HEK293T (cell line): ENCODE results near the gene PLGRKT.
"Not testable (repeated sequence)": the region's sequence is repeated elsewhere in the genome, so short reads cannot be mapped to it uniquely, and the experiment has no call there.

Experiments used
- CTCF ChIA-PET: fragments of 350-600 bp; formaldehyde crosslinking; extraction: SDS; loops from one replicate; lab custom pipeline; 2021; ENCODE audit warnings: antibody characterized with exemption, inconsistent platforms; lab: Yijun Ruan, JAX
- POLR2A ChIA-PET: fragments of 350-600 bp; formaldehyde crosslinking; extraction: SDS; loops from one replicate; lab custom pipeline; 2020; ENCODE audit warnings: antibody characterized with exemption, inconsistent platforms; lab: Yijun Ruan, JAX
- DNase-seq: peaks from one replicate; pipeline ENCODE4 v3.0.0; 2012; ENCODE audit warnings: mixed read lengths; ENCODE audit errors: extremely low spot score
- ARNT ChIP-seq: fragments of 450-650 bp; IDR thresholded peaks from 2 replicates; pipeline ENCODE4 v1.6.1; 2017; ENCODE audit warnings: mild to moderate bottlenecking
- BHLHE40 ChIP-seq: fragments of 450-650 bp; IDR thresholded peaks from 2 replicates; pipeline ENCODE4 v1.6.1; 2016; ENCODE audit warnings: mild to moderate bottlenecking, moderate library complexity, borderline replicate concordance
- CTBP1 ChIP-seq: fragments of 450-650 bp; IDR thresholded peaks from 2 replicates; pipeline ENCODE4 v1.6.1; 2016; ENCODE audit warnings: borderline replicate concordance
- ELF4 ChIP-seq: fragments of 450-650 bp; IDR thresholded peaks from 2 replicates; pipeline ENCODE4 v1.6.1; 2017; ENCODE audit warnings: antibody characterized with exemption
- FOXA1 ChIP-seq: fragments of 450-650 bp; IDR thresholded peaks from 2 replicates; pipeline ENCODE4 v1.6.1; 2016; ENCODE audit warnings: mild to moderate bottlenecking
- FOXK2 ChIP-seq: fragments of 450-650 bp; IDR thresholded peaks from 2 replicates; pipeline ENCODE4 v1.6.1; 2016; ENCODE audit warnings: mild to moderate bottlenecking
- FOXM1 ChIP-seq: fragments of 450-650 bp; IDR thresholded peaks from 2 replicates; pipeline ENCODE4 v1.6.1; 2017; ENCODE audit warnings: mild to moderate bottlenecking, borderline replicate concordance
- HDGF ChIP-seq: fragments of 450-650 bp; IDR thresholded peaks from 2 replicates; pipeline ENCODE4 v1.6.1; 2017; ENCODE audit warnings: antibody characterized with exemption, borderline replicate concordance
- L3MBTL2 ChIP-seq: fragments of 450-650 bp; conservative IDR thresholded peaks from 2 replicates; pipeline ENCODE4 v1.6.1; 2016; ENCODE audit warnings: mild to moderate bottlenecking
- LEF1 ChIP-seq: fragments of 450-650 bp; IDR thresholded peaks from 2 replicates; pipeline ENCODE4 v1.6.1; 2017; ENCODE audit warnings: mild to moderate bottlenecking, borderline replicate concordance
- NFRKB ChIP-seq: fragments of 450-650 bp; IDR thresholded peaks from 2 replicates; pipeline ENCODE4 v1.6.1; 2016; ENCODE audit warnings: mild to moderate bottlenecking, moderate library complexity
- SP1 ChIP-seq: fragments of 450-650 bp; IDR thresholded peaks from 2 replicates; pipeline ENCODE4 v1.6.1; 2017
- SUZ12 ChIP-seq: fragments of 450-650 bp; IDR thresholded peaks from 2 replicates; pipeline ENCODE4 v1.6.1; 2016; ENCODE audit warnings: mild to moderate bottlenecking
- TARDBP ChIP-seq: fragments of 450-650 bp; IDR thresholded peaks from 2 replicates; pipeline ENCODE4 v1.6.1; 2016
- ZNF384 ChIP-seq: fragments of 450-650 bp; IDR thresholded peaks from 2 replicates; pipeline ENCODE4 v1.6.1; 2016
- TF ChIP-seq, protein P1 (sequence below): fragments of 450-650 bp; IDR thresholded peaks from 2 replicates; pipeline ENCODE4 v1.6.1; 2016

The PLGRKT gene

DNA sequence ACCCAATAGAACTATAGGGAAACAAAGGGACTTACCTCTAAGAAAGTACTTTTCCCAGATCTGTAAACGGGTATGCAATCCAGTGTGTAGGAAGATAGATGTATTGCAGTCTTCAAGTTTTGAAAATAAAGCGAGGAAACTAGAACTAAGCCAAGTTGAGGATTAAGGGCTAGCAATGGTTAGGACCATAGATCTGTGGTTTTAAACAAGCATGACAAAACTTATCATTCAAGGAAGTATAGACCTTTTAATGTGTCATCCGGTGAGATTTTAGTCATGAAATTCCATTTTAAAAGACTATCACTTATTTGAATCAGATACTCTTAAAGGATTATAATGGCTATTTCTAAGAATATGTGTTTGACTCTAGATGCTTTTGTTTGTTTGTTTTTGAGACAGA lies 33.1 kb upstream of the PLGRKT start:
- TF ChIP-seq L3MBTL2 (no peak), ZNF384 (no peak), SP1 (no peak), TARDBP (no peak), BHLHE40 (no peak), FOXK2 (no peak), FOXM1 (no peak), NFRKB (no peak), HDGF (no peak), CTBP1 (no peak), ARNT (no peak), LEF1 (no peak)
- CTCF ChIA-PET, result no interaction called here
- DNase-seq, result no peak
- POLR2A ChIA-PET, result no interaction called here

DNA sequence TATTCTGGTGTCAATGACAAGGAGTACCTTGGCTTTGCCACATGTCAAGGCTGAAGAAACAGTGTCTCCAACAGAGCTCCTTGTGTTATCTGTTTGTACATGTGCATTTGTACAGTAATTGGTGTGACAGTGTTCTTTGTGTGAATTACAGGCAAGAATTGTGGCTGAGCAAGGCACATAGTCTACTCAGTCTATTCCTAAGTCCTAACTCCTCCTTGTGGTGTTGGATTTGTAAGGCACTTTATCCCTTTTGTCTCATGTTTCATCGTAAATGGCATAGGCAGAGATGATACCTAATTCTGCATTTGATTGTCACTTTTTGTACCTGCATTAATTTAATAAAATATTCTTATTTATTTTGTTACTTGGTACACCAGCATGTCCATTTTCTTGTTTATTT lies 32.4 kb upstream of the PLGRKT start:
- ChIA-PET CTCF (no interaction called here), POLR2A (no interaction called here)
- no peak for TF ChIP-seq HDGF
- TF ChIP-seq FOXM1, result no peak
- no peak for TF ChIP-seq L3MBTL2
- TF ChIP-seq BHLHE40, result no peak
- no peak for TF ChIP-seq ARNT
- TF ChIP-seq ZNF384, result no peak
- TF ChIP-seq, protein P1, sequence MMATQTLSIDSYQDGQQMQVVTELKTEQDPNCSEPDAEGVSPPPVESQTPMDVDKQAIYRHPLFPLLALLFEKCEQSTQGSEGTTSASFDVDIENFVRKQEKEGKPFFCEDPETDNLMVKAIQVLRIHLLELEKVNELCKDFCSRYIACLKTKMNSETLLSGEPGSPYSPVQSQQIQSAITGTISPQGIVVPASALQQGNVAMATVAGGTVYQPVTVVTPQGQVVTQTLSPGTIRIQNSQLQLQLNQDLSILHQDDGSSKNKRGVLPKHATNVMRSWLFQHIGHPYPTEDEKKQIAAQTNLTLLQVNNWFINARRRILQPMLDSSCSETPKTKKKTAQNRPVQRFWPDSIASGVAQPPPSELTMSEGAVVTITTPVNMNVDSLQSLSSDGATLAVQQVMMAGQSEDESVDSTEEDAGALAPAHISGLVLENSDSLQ, result no peak
- no peak for TF ChIP-seq FOXK2
- no peak for DNase-seq

DNA sequence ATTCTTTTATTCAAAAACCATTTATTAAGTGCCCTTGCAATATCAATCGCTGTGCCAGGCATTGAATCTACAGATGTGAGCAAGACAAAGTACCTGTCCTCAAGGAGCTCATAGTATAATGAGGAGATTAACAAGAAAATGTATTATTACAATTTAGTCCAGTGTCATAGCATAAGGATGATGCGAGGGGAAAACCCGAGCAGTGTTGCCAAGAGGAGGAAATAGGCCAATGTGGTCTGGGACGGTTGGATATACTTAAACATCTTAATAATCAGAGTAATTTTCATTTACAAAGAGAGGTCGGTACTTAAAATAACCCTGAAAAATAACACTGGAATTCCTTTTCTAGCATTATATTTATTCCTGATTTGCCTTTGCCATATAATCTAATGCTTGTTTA lies 31.1 kb upstream of the PLGRKT start:
- DNase-seq, result no peak
- TF ChIP-seq SUZ12, result no peak
- no peak for TF ChIP-seq ARNT
- TF ChIP-seq FOXA1, result no peak
- no peak for TF ChIP-seq L3MBTL2
- TF ChIP-seq NFRKB, result no peak
- TF ChIP-seq HDGF, result no peak
- TF ChIP-seq FOXK2, result no peak
- no peak for TF ChIP-seq FOXM1
- no peak for TF ChIP-seq TARDBP
- TF ChIP-seq ELF4, result no peak
- ChIA-PET CTCF (no interaction called here), POLR2A (no interaction called here)

DNA sequence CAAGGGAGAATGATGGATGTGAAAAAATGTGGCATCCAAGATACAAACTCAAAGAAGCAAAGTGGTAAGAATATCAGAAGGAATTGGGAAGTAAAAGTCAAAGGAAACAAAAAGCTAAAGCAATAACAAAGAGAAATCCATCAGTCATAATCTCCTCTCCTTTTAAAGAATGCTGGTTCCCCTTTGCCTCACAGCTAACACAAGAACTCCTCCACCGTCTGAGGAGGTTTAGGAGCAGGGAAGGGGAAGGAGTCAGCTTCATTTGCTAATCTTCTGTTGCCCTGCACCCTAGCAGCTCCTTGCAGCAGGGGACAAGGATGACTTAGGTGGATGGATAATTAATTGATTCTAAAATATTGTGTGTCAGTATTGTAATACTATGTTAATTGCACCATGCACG lies 29.0 kb upstream of the PLGRKT start:
- no peak for TF ChIP-seq BHLHE40
- ChIA-PET POLR2A (no interaction called here), CTCF (no interaction called here)
- no peak for DNase-seq

DNA sequence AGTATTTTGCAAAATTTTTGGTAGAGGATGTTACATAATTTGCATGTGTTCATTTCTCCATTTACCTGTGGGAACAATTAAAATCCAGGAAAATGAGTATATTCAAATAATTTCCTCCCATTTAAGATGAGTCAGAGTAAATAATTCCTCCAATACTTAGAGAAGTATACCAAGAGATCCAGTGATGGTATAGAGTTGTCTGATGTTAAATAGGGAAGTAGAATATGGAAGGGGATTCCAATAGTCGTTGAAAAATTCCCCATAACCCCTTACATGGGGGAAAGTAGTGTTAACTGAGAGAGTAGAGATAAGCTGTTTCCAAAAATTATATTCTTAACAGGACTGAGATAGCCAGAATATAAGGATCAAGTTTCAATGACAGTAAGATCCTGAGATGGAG lies 28.3 kb upstream of the PLGRKT start:
- CTCF ChIA-PET, result no interaction called here
- no peak for DNase-seq
- POLR2A ChIA-PET, result no interaction called here
- no peak for TF ChIP-seq SP1
- TF ChIP-seq ARNT, result no peak
- no peak for TF ChIP-seq TARDBP
- no peak for TF ChIP-seq LEF1
- no peak for TF ChIP-seq L3MBTL2
- no peak for TF ChIP-seq ZNF384
- TF ChIP-seq NFRKB, result no peak
- TF ChIP-seq, protein P1, result no peak
- TF ChIP-seq SUZ12, result no peak
- TF ChIP-seq ELF4, result no peak
- no peak for TF ChIP-seq FOXK2
- TF ChIP-seq CTBP1, result no peak
- no peak for TF ChIP-seq FOXA1
- TF ChIP-seq FOXM1, result no peak
- TF ChIP-seq BHLHE40, result no peak
- no peak for TF ChIP-seq HDGF

DNA sequence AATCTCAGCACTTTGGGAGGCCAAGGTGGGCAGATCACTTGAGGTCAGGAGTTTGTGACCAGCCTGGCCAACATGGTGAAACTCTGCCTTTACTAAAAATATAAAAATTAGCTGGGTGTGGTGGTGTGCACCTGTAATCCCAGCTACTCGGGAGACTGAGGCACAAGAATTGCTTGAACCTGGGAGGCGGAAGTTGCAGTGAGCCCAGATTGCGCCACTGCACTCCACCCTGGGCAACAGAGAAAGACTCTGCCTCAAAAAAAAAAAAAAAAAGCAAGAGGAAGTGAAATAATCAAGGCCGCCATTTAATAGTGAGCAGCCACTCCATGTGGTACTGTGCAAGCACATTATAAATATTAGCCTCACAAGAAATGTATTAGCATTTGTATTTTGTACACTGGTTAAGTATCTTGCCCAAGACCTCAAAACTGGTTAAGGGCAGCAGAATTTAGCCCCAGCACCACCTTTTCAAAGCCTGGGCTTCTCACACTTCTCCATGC lies 27.2 kb upstream of the PLGRKT start:
- CTCF ChIA-PET, result interaction anchor here (0.7 kb wide), 1 partner anchor 93 kb away, joined by 4 read pairs; no protein-coding TSS in a partner anchor

DNA sequence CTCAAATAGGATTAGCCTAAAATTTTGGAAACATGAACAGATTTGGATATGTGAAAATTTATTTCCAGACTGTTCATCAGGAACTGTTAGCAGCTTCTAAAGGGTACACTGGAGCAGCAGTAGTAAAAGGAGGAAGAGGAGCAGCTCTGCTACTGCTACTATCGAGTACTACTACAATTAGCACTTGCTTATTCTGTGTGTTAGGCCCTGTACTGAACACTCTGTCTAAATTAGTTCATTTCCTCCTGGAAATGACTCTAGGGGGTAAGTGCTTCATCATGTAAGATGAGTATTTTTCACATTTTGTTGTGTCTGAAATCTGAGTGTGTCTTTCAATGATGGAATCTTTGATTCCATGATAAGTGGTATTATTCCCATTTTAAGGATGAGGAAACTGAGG lies 22.4 kb upstream of the PLGRKT start:
- TF ChIP-seq SP1, result no peak
- no peak for TF ChIP-seq HDGF
- no peak for TF ChIP-seq ELF4
- TF ChIP-seq FOXM1, result no peak
- TF ChIP-seq CTBP1, result no peak
- TF ChIP-seq LEF1, result no peak
- TF ChIP-seq, protein P1, result no peak
- no peak for TF ChIP-seq FOXK2
- no peak for TF ChIP-seq ZNF384
- no peak for TF ChIP-seq TARDBP
- TF ChIP-seq SUZ12, result no peak
- no peak for TF ChIP-seq BHLHE40
- CTCF ChIA-PET, result no interaction called here
- DNase-seq, result no peak
- POLR2A ChIA-PET, result no interaction called here

More for the DNA sequence above, 27.2 kb upstream of the PLGRKT start:
- POLR2A ChIA-PET, DNase-seq: not testable (repeated sequence)
